Putamen (tissue), 1 donor: ENCODE measurements around the gene SCAMP3.

ENCODE experiments used
- DNase-seq: peaks from one replicate; pipeline ENCODE4 v3.0.0-alpha.2; 2016; ENCODE audit warnings: low spot score

The SCAMP3 gene

DNA sequence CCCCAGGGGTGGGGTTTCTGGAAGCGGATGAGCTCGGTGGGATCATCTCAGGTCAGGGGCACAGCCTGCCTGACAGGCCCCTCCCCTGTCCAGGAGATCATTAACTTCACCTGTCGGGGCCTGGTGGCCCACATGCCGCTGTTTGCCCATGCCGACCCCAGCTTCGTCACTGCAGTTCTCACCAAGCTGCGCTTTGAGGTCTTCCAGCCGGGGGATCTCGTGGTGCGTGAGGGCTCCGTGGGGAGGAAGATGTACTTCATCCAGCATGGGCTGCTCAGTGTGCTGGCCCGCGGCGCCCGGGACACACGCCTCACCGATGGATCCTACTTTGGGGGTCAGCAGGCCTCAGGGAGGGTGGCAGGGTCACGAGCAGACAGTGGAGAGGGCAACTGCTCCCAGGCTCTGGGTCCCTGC is 23.5 kb upstream of the SCAMP3 start:
- no peak for DNase-seq

DNA sequence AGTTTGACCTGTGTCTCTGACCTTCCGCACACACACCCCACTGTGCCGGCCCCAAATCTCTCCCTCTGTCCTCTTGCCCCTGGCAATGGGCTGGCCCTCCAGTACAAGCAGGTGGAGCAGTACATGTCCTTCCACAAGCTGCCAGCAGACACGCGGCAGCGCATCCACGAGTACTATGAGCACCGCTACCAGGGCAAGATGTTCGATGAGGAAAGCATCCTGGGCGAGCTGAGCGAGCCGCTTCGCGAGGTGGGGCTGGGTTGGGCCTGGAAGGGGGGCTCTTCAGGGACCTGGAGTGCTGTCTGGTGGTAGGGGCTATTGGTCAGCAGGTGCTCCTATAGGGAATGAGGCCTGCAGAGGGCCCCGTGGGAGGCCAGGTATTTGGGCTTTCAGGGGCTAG is 22.9 kb upstream of the SCAMP3 start:
- DNase-seq = no peak

DNA sequence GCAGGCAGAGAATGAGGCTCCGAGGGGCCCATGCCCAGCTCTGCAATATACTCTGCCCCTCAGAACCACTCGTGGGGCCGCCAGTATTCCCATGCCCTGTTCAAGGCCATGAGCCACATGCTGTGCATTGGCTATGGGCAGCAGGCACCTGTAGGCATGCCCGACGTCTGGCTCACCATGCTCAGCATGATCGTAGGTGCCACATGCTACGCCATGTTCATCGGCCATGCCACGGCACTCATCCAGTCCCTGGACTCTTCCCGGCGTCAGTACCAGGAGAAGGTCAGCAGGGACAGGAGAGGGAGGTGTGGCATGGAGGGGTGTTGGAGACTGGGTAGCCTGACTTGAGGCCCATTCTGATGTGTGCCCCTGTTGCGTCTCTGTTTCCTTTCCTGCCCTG is 22.3 kb upstream of the SCAMP3 start:
- no peak for DNase-seq

DNA sequence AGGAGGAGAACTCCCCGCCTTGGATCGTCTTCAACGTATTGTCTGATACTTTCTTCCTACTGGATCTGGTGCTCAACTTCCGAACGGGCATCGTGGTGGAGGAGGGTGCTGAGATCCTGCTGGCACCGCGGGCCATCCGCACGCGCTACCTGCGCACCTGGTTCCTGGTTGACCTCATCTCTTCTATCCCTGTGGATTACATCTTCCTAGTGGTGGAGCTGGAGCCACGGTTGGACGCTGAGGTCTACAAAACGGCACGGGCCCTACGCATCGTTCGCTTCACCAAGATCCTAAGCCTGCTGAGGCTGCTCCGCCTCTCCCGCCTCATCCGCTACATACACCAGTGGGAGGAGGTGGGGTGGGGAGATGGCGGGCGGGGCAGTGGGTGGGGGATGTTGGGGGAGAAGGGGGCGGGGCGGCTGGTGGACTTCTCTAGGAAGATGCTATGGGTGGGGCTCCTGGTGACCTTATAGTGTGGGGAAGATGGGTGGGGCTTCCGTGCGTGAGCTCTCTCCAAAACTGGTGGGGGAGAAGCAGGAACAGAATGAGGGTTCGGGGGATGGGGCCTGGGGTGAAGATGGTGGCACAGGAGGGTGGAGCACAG is 20.4 kb upstream of the SCAMP3 start:
- no peak for DNase-seq

DNA sequence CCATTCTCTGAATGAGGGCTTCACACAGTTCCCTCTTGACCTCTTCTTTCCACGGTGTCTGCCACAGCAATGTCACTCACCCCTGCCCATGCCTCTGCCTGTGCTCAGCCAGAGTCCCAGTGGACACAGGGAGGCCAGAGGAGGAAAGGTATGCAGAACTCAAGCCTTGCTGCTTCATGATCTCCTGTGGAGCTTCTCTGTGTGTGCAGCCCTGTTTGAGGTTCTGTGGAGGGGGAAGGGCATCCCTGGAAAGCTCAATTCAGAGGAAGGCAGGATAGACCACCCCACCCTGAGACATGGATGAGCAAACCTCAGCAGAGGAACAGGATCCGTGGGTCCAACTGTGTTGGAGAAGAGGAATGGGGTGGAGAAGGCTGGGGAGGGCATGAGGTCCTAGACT is 17.1 kb upstream of the SCAMP3 start:
- DNase-seq = no peak

DNA sequence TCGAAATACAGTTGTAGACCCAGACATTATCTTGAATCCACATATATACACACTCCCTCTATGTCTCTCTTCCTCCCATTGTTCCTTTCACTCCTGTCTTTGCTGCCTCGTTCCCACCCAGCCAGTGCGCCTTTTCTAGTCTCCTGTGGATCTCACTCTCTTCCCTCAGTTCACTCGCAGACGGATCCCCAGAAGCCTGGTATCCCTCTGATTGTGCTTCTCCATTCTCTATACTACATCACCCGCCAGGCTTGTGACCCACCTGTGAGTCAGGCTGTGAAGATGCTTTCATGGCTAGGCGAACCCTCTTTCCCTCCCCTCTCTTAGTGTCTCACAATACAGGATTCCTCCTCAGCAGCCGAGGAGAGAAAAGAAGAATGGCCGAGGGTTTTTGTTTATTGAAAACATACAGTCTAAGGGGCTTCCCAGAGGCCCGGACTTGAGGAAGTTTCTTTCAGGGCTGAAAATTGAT is 16.6 kb upstream of the SCAMP3 start:
- no peak for DNase-seq

DNA sequence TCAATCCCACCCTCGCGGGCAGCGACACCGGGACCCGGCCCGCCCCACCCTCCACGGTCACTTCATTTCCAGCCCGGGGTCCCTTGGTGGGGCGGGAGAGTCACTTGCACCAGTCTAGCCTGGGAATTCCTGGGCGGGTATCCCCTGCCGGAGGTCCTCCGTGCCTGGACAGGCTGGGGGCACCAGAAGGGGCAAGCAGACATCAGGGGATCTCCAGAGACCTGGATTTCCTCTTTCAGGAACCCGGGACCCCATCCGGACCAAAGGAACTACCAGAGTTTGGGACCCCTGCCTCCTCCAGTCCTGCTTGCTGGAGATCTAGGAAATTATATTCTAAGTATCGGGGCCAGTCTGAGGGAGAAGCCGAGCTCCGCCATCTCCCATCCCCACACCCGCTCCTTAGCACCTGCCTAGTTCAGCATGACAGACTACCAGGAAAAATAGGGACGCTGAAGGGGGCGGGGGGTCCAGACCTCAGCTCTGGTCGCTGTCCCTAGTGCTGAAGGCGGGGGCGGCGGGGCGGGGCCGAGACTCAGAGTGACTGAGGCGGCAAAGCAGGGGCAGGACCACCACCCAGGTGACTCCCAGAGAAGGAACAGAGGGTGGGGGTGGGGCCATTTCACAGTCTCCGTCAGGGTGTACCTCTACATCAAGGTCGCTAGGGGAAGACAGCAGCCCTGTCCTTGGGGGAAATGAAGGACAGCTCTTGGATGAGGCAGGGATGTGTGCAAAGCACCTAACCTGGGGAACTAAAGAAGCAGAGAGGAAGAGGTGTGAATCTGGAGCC is 15.9 kb upstream of the SCAMP3 start:
- DNase-seq = no peak

DNA sequence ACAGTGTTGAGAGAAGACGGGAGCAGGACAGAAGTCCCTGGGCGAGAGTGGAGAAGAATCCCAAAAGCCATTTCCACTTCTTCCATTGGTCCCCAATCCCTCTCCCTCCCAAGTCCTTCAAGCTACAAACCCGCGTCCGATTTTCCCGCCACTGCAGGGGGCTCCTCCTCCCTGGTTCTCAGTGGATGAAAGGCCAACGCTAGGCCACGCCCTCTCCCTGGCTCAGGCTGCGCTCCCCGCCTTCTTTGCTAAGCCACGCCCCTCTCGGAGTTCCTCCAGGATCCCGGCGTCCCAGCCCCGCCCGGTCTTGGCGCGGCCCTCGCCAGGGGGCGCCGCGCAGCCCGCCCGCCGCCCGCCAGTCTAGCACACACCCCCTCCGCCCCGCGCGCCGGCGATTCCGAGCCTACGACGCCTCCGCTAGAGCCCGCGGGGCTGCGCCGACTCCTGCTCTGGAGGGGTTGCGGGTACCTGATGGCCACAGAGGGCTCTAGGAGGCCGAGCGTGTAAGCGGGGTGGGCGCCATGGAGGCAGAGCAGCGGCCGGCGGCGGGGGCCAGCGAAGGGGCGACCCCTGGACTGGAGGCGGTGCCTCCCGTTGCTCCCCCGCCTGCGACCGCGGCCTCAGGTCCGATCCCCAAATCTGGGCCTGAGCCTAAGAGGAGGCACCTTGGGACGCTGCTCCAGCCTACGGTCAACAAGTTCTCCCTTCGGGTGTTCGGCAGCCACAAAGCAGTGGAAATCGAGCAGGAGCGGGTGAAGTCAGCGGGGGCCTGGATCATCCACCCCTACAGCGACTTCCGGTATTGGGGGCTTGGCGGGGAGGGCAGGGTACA is 15.1 kb upstream of the SCAMP3 start, which contains the start of gene HCN3:
Gene HCN3, plus strand, starts transcription at position 394 of the 832 bp plus-strand sequence. Its CDS starts 128 bp downstream, at position 522.
- peak; percentile 97 for DNase-seq

DNA sequence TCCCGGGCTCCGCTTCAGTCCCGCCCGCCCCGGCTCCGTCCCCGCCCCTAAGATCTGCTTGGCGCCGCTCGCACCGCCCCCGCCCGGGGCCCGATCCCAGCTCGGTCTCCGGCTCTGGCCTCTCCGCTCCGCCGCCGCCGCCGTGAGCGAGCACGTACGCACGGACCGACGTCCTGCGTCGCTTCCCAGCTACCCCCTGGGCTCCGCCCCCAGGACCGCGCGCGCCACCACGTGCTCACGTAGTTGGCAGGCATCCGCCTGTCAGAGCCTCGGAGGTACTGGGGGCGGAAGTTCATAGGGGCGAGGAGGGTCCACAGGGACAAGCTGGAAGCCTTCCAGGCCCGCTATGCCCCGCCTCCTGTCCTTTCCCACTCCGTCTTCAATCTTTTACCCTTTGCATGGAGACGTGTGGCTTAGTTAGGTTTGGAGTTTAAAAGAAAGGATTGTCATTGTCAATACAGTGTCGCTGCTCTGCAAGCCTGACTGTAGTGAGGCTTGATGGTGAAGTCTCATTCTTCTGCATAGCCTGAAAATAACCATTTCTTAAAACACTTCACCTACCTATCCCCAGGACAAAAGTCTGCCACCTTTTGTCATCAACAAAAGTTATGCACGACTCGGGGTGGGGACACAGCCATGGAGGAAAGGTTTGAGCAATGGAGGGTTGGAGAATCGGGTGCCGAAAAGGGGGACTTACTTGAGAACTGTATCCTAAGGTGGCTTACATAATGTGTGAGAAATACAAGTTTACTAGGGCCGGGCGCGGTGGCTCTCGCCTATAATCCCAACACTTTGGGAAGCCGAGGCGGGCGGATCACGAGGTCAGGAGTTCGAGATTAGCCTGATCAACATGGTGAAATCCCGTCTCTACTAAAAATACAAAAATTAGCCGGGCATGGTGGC is 11.4 kb upstream of the SCAMP3 start, which contains the start of gene CLK2:
Gene CLK2, minus strand, starts transcription at position 162 of the 903 bp plus-strand sequence. CDS start 2,527 bp downstream, outside the sequence.
- peak; percentile 93 for DNase-seq

DNA sequence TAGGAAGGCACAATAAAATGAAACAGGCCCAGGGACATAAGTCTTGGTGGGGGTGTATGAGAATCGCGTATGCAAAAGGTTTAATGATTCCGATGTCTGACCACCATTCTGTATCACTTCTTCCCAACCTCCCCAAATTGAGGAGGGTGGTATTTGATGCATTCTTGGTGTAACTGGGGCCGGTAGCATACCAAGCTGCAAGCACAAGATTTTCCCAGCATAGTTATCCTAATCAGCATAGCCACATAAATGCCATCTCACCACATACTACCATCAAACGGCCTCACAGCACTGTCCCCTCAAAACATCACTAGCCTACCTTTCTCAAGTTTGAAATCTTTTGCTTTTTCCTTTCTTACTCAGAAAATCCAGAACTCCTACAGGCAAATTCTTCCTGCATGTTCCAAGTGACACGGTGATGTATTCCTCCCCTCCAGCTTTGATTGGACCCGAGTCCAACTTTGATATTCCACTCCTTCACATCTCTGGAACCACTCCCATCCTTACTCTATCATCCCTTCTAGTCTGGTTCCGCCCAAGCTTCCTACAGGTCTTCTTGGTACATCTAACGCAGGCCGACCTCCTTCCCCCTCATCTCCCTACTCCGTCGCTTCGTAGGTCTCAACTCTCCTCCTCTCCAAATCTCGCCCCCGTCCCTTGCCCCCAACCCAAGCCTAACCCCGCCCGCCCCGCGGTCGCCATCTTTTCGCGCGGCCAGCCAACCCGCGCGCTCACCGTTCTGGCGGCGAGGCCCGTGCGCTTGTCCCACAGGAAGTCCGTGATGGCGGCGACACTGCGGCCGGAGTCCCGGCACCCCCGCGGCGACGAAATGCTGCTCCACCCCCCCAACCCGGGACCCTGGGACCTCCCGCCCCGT is 10.5 kb upstream of the SCAMP3 start:
- DNase-seq = no peak

DNA sequence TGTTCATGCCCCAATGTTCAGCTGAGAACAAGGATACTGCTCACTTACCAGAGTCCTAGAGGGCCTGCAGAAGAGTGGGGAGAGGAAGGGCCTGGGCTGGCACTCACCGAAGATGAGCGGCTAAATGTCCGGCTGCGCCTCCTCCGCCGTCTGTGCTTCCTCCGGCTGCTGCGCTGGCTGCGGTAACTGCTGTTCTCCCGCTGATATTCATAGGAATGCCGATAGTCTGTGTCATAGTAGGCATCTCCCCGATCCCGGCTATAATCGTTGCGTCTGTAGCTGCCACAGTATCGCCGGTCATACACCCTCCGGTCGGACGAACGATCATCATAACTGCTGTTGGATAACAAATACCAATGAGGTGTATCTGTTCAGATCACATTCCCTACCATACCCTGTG is 7.2 kb upstream of the SCAMP3 start:
- DNase-seq = no peak

DNA sequence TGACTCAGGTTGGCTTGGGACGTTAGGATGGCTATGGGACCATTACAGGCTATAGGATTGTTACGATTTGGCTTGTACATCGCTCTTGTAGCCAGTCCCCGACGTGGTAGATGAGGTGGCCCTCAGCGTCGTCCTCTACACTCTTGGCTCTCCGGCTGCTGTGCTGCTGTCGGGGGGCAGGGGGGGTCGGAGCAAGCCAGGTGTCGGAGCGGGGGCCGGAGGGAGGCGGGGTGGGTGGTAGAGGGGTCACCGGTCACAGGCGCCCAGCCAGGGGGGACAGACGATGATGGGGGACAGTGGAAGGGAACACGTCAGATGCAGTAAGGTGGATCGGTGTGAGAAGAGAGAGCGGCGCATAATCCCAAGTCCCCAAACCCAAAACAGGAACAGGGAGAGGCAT is 6.5 kb upstream of the SCAMP3 start:
- no peak for DNase-seq

DNA sequence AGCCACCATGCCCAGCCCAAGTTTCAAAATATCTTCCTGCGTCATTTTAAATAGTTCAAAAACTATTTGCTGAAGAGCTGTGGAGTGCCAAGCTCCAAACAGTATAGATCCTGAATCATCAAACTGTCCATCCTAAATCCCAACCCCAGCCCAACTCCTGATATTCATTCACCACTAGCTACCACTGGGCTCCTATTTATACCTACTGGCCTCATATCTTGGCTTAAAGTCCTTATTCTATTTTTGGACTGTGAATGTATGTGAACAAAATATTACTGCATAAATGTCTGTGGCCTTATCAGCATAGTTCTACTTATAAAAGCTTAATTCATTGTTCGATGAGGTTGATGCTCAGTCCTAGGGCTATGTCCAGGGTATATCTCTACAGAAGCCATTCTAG is 5.2 kb upstream of the SCAMP3 start:
- no peak for DNase-seq

DNA sequence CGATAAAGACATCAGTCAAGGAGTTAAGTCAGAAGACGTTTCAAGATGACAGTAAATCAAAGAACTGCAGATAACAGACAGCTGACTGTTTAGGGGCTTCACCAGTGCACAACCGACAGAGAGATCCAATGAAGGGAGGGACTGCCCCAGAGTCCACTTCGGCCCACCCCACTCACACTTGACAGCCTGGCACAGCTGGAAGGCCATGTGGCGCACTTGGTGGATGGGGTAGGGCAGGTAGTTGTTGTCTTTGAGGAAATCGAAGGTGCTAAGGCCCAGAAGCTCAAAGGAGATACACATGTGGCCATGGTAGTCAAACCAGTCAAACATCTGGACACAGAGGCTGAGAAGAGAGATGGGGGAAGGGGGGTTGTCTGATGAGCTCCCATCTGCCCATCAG is 4.4 kb upstream of the SCAMP3 start:
- DNase-seq = no peak

DNA sequence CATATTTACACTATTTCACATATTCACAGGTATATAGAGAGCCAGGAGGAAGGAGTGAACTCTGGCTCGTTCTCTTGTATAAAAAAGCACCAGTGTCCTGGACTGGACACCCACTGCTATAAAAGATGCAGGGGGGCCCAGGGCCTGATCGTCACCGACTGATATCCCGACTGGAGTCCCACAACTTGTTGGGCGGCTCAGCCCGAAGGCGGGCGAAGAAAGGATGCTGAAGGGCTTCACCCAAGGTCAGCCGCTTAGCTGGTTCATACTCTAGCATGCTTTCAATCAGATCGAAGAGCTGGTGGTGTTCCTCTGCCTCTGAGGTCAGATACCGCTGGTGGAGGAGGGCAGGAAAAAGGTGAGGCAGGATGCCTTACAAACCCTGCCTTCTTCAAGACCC is 907 bp upstream of the SCAMP3 start:
- DNase-seq = no peak

DNA sequence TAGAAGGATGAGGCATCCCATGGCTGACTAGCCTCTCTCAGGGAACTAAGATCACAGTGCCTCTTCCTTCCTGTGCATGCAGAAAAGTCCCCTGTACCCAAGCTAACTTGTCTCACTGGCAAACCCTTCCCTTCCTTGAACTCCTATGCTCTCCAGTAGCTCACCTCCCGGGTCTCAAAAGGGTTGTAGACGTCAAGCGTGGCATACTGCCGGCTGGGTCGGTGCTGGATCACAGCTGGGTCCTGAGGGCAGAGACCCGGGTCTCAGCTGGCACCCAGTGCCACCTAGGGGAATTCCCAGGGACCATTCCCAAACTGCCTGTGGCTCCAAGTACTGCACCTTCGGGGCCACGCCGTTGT is 688 bp downstream of the SCAMP3 start:
- DNase-seq = no peak

DNA sequence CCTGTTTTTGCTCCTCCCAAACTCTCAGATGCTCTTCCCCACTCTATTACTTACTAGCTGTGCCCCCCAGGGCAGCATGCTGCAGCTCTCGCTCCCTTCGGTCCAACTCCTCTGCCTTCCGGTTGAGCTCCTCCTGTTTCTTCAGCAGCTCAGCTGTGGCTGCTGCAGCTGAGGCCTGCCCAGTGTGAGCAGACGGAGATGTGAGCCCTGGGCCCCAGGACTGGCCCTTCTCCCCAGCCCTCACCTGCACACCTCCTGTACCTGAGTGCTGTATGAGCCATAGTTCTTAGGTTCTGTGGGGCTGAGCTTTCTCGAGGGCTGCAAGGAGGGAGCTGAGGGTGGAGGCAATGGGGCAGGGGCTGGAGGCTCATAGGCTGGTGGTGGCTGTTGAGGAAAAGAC is 1.9 kb downstream of the SCAMP3 start:
- DNase-seq = no peak

DNA sequence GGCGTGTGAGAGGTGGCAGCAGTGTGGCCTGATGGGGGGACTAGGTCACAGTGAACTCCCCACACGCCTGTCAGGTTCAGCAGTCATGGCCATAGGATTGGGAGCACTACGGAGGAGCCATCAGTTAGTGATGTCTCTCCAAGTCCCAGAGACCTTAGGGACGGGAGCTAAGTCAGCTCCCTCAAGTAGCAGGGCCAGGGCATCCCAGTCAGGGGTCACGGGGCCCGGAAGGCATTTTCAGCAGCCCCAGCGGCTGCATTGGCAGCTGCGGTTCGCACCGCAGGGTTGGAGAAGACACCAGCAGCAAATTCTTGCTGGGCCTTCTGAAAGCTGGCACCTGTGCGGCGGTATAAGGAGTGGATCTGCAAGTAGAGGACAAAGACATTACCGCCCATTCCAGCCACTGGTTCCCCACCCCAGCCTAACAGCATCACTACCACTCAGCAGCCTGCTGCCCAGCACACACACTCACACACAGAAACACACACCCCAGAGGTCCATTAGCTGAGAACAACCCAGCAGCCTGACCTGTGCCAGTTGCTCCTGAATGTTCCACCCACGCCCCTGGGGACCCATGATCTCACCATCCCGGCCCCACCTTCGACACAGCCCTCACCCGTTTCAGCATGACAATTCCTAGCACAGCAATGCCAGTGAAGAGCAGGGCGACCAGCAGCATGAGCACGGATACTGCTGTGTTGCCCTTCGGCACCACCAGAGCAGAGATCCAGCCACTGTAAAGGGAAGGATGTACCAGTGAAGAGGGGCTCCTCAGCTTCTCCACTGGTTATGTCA is 5.9 kb downstream of the SCAMP3 start:
- no peak for DNase-seq

DNA sequence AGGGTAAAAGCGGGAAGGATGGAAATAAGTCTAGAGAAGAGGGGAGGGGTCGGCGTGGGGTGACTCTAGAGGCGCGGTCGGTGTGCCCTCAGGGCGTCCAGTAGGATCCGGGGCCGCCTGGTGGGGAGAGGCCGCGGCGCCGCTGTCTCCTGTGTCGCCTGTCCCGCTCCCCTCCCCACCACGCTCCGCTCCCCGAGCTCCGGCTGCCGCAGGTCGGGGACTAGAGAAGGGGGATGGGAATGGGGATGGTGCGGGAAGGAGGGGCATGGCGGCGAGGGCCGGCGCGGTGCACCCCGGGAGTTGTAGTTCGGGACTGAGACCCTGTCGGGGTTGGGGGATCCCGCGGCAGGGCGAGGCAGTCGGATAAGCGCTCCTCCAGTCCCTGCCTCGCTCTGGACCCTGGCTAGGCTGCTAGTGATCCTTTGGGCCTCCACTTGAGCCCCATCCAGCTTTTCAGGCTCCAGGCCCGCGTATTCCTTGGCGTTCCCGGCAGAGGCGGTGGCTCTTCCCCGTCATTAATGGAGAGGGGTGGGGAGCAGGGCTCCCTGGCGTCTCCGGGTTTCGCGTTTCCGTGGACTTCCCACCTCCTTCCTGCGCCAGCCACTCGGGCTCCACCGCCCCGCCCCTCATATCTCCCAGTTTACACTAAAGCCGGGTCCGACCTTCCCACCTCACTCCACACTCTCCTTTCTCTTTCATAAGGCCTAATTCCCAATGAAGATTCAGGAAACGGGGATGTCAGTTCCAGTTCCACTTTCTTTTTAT is 6.7 kb downstream of the SCAMP3 start, which contains the start of gene ENTREP3:
Gene ENTREP3, minus strand, starts transcription at position 241 of the 765 bp plus-strand sequence. CDS start 606 bp downstream, outside the sequence.
- DNase-seq = peak; percentile 88
